ENCODE data around the gene MAP2K5.

Gene MAP2K5

GRCh38 chr15:67765701-67766100 is 223.2 kb downstream of the MAP2K5 start:
- no peak for DNase-seq

- no peak for DNase-seq
Measured at GRCh38 chr15:67766968-67767367, 224.5 kb downstream of the MAP2K5 start.

GRCh38 chr15:67768313-67768977 is 225.9 kb downstream of the MAP2K5 start:
- no peak for DNase-seq

GRCh38 chr15:67769497-67770357 is 227.2 kb downstream of the MAP2K5 start:
- no peak for DNase-seq

GRCh38 chr15:67770358-67770628 is 227.8 kb downstream of the MAP2K5 start:
- no peak for DNase-seq

- no peak for DNase-seq
Measured at GRCh38 chr15:67771189-67771800, 228.8 kb downstream of the MAP2K5 start.

GRCh38 chr15:67774626-67775025 is 232.1 kb downstream of the MAP2K5 start:
- no peak for DNase-seq

- no peak for DNase-seq
Measured at GRCh38 chr15:67775250-67775649, 232.7 kb downstream of the MAP2K5 start.

GRCh38 chr15:67775998-67776397 is 233.5 kb downstream of the MAP2K5 start:
- DNase-seq = no peak

GRCh38 chr15:67776600-67776999 is 234.1 kb downstream of the MAP2K5 start:
- no peak for DNase-seq

- DNase-seq = no peak
Measured at GRCh38 chr15:67777071-67777470, 234.6 kb downstream of the MAP2K5 start.

GRCh38 chr15:67777773-67778172 is 235.3 kb downstream of the MAP2K5 start:
- DNase-seq = no peak

- DNase-seq = no peak
Measured at GRCh38 chr15:67778968-67779548, 236.6 kb downstream of the MAP2K5 start.

- DNase-seq = no peak
Measured at GRCh38 chr15:67779549-67780111, 237.1 kb downstream of the MAP2K5 start.

- no peak for DNase-seq
Measured at GRCh38 chr15:67781061-67781460, 238.6 kb downstream of the MAP2K5 start.

GRCh38 chr15:67781907-67782690 is 239.6 kb downstream of the MAP2K5 start:
- DNase-seq = no peak

GRCh38 chr15:67782691-67782991 is 240.1 kb downstream of the MAP2K5 start:
- no peak for DNase-seq

- no peak for DNase-seq
Measured at GRCh38 chr15:67783303-67783702, 240.8 kb downstream of the MAP2K5 start.

GRCh38 chr15:67784090-67784781 is 241.7 kb downstream of the MAP2K5 start:
- DNase-seq = peak; percentile 14 to 64

- no peak for DNase-seq
Measured at GRCh38 chr15:67784856-67785430, 242.4 kb downstream of the MAP2K5 start.

GRCh38 chr15:67785431-67785830 is 242.9 kb downstream of the MAP2K5 start:
- DNase-seq = peak; percentile 10 to 46

GRCh38 chr15:67786646-67787045 is 244.1 kb downstream of the MAP2K5 start:
- DNase-seq = no peak
